K562 (cell line): ENCODE results near the gene HEPACAM. TPM values are rescaled to one million over a fixed set of nuclear protein-coding genes. Genes with fewer than 3 reads are reported as not detected.

ENCODE experiments used
- ATAC-seq: fragments of 200-7000 bp; cut with Tn5 transposase; 3 replicates; pipeline ENCODE4 v1.9.1; 2020; ENCODE audit warnings: moderate library complexity
- BruUV-seq: library from RNA; stranded (reverse); fragments of 400-500 nt; replicated peaks from 2 replicates; lab custom pipeline; 2021; lab: Mats Ljungman, UMichigan
- CTCF ChIA-PET: fragments of 300-600 bp; formaldehyde crosslinking; extraction: SDS; loops from one replicate; lab custom pipeline; 2021; ENCODE audit warnings: low intra/inter-chr PET ratio; lab: Yijun Ruan, JAX
- POLR2A ChIA-PET: fragments of 300-600, 350-650 bp; sonication (Branson Sonifier 250); formaldehyde crosslinking; extraction: SDS; loops from one replicate; lab custom pipeline; 2021; ENCODE audit warnings: antibody characterized with exemption, inconsistent platforms; lab: Yijun Ruan, JAX
- DNase-seq, 4 experiments: peaks; one replicate each; pipeline versions ENCODE4 v3.0.0 to v3.0.0-alpha.2; 2011 to 2018; ENCODE audit warnings: low spot score in 3 of 4, mixed read lengths in 3 of 4; ENCODE audit errors: extremely low read depth in 1 of 4
- FAIRE-seq: peaks from 2 replicates; lab custom pipeline; 2011; peaks lifted over from hg19 to GRCh38; lab: Jason Lieb, UNC
- H2AFZ ChIP-seq: 2 replicates; pipeline ENCODE4 v1.6.0; 2011; ENCODE audit warnings: low read depth, low read length, control low read depth, inconsistent platforms
- H3K27ac ChIP-seq: fragments of 200-600 bp; 3 replicates; pipeline ENCODE4 v1.8.0; 2011; ENCODE audit warnings: low read depth, mild to moderate bottlenecking, control low read depth, inconsistent platforms, low read length, moderate library complexity, mixed read lengths; ENCODE audit errors: extremely low read depth
- H3K27me3 ChIP-seq, 2 experiments: fragments of 300-600 bp in 1 of 2; 2 replicates in 1 of 2; 3 replicates in 1 of 2; pipeline versions ENCODE4 v1.6.0 to v1.8.0; 2011; ENCODE audit warnings: inconsistent platforms in 2 of 2, low read length in 2 of 2, mild to moderate bottlenecking in 1 of 2, mixed read lengths in 1 of 2, moderate library complexity in 1 of 2; ENCODE audit not compliant: control insufficient read depth in 2 of 2, insufficient read depth in 2 of 2
- H3K36me3 ChIP-seq: fragments of 300-600 bp; 3 replicates; pipeline ENCODE4 v1.8.0; 2011; ENCODE audit warnings: mild to moderate bottlenecking, low read length, inconsistent platforms; ENCODE audit not compliant: control insufficient read depth, insufficient read depth
- H3K4me1 ChIP-seq, 2 experiments: fragments of 200-600 bp in 1 of 2; replicated peaks in 1 of 2; 2 replicates in 1 of 2; 3 replicates in 1 of 2; pipeline versions ENCODE4 v1.5.1 to v1.8.0; 2011; ENCODE audit warnings: inconsistent platforms in 2 of 2, low read length in 2 of 2, mild to moderate bottlenecking in 1 of 2, mixed read lengths in 1 of 2, moderate library complexity in 1 of 2; ENCODE audit not compliant: control insufficient read depth in 2 of 2, insufficient read depth in 2 of 2
- H3K4me2 ChIP-seq: 2 replicates; pipeline ENCODE4 v1.6.1; 2011; ENCODE audit warnings: low read length, control low read depth, inconsistent platforms, mixed read lengths; ENCODE audit not compliant: insufficient read depth
- H3K4me3 ChIP-seq: fragments of 200-600 bp; sonication (generic), shearing (Covaris generic); 2 replicates; pipeline ENCODE4 v1.5.1; 2016; ENCODE audit warnings: control low read depth, inconsistent platforms
- H3K79me2 ChIP-seq: fragments of 200-600 bp; 3 replicates; pipeline ENCODE4 v1.8.0; 2011; ENCODE audit warnings: low read length, inconsistent platforms; ENCODE audit not compliant: control insufficient read depth, insufficient read depth
- H3K9ac ChIP-seq, 2 experiments: 2 replicates each; pipeline versions ENCODE4 v1.6.0 to v1.6.1; 2011; ENCODE audit warnings: low read depth in 2 of 2, low read length in 2 of 2, control low read depth in 1 of 2, inconsistent platforms in 1 of 2, mild to moderate bottlenecking in 1 of 2, mixed read lengths in 1 of 2; ENCODE audit not compliant: insufficient read depth in 1 of 2
- H3K9me1 ChIP-seq: one replicate; pipeline ENCODE4 v1.6.0; 2011; ENCODE audit warnings: inconsistent platforms, mild to moderate bottlenecking, low read length, moderate library complexity; ENCODE audit not compliant: control insufficient read depth, insufficient read depth
- H3K9me3 ChIP-seq: replicated peaks from 2 replicates; pipeline ENCODE4 v1.5.1; 2011; ENCODE audit warnings: low read depth, low read length, inconsistent platforms; ENCODE audit not compliant: control insufficient read depth, insufficient read depth
- H4K20me1 ChIP-seq: replicated peaks from 2 replicates; pipeline ENCODE4 v1.6.1; 2011; ENCODE audit warnings: low read length, inconsistent platforms, mixed read lengths; ENCODE audit not compliant: control insufficient read depth, insufficient read depth
- BRD4 ChIP-seq: fragments of 200-600 bp; sonication (generic); IDR thresholded peaks from 2 replicates; pipeline ENCODE4 v1.6.1; 2017; ENCODE audit warnings: inconsistent platforms
- DPF2 ChIP-seq: fragments of 450-650 bp; IDR thresholded peaks from 2 replicates; pipeline ENCODE4 v1.6.1; 2016
- GTF2E2 ChIP-seq: fragments of 200-800 bp; sonication (Bioruptor generic); IDR thresholded peaks from 2 replicates; pipeline ENCODE4 v1.6.1; 2016; ENCODE audit warnings: missing genetic modification characterization, missing compliant biosample characterization
- NFIC ChIP-seq: fragments of 450-650 bp; IDR thresholded peaks from 2 replicates; pipeline ENCODE4 v1.6.1; 2017; ENCODE audit warnings: mild to moderate bottlenecking, inconsistent platforms
- NFIX ChIP-seq: fragments of 250-450 bp; sonication (Bioruptor Pico); IDR thresholded peaks from 2 replicates; pipeline ENCODE4 v1.4.0; 2020; ENCODE audit warnings: low read depth, mild to moderate bottlenecking, moderate library complexity
- SRSF9 ChIP-seq: fragments of 200-400 bp; formaldehyde crosslinking; IDR thresholded peaks from 2 replicates; pipeline ENCODE4 v1.6.1; 2017; ENCODE audit warnings: low read depth, low read length, borderline replicate concordance
- ZC3H4 ChIP-seq: sonication (generic); formaldehyde crosslinking; IDR thresholded peaks from 2 replicates; pipeline ENCODE4 v1.9.0; 2021; ENCODE audit warnings: missing genetic modification reagents, borderline replicate concordance
- WGBS: fragments of 100-300 bp; shearing (Covaris generic); methylation state at CpG from one replicate; pipeline ENCODE4 v1.1.6; 2016; ENCODE audit warnings: low coverage, mixed read lengths; ENCODE audit not compliant: insufficient coverage; ENCODE audit errors: missing lambda C conversion rate; 5-methylcytosine and 5-hydroxymethylcytosine counted together
- in situ Hi-C: fragments of 300-500 bp; cut with MboI; formaldehyde crosslinking; loops from 4 replicates; pipeline ENCODE4 v1.15.0; 2018; ENCODE audit warnings: inconsistent platforms, mixed read lengths
- intact Hi-C: fragments of 100-400 bp; cut with micrococcal nuclease; formaldehyde crosslinking; loops from 2 replicates; pipeline ENCODE4 v1.14.2; 2022
- polyA plus RNA-seq, 8 experiments: library from polyadenylated mRNA; depleted of rRNA in 4 of 8; stranded (reverse) in 5 of 8; unstranded in 3 of 8; fragments of >200 nt; fragmentation: Nextera tagmentation in 2 of 8; fragmentation: Illumina TruSeq in 1 of 8; extraction: Ambion mirVana in 2 of 8; extraction: Trizol in 1 of 8; gene quantifications; 2 replicates each; pipeline versions ENCODE4 v1.2.1 to v1.2.3, GENCODE V29; 2011 to 2014; ENCODE audit warnings: inconsistent platforms in 1 of 8, missing spikeins in 1 of 8
- total RNA-seq, 7 experiments: library from RNA; depleted of rRNA in 6 of 7; stranded (reverse); fragments of >200 nt in 6 of 7; fragmentation: Illumina TruSeq in 2 of 7; extraction: Trizol in 2 of 7; gene quantifications; 2 replicates each; pipeline versions ENCODE4 v1.2.1 to v1.2.3, GENCODE V29; 2011 to 2021; ENCODE audit warnings: low replicate concordance in 1 of 7
- TF ChIP-seq, protein P1 (sequence below): sonication (generic); formaldehyde crosslinking; IDR thresholded peaks from 2 replicates; pipeline ENCODE4 v1.4.0; 2020; ENCODE audit warnings: mild to moderate bottlenecking, missing genetic modification reagents
- TF ChIP-seq, protein P2 (sequence below), 2 experiments: fragments of 450-650 bp; conservative IDR thresholded peaks; 2 replicates each; pipeline ENCODE4 v1.6.1; 2017; ENCODE audit warnings: mild to moderate bottlenecking in 2 of 2, moderate library complexity in 2 of 2
- TF ChIP-seq, protein P3 (sequence below): sonication (generic); formaldehyde crosslinking; IDR thresholded peaks from 2 replicates; pipeline ENCODE4 v1.8.0; 2023; ENCODE audit warnings: mild to moderate bottlenecking, missing genetic modification reagents

Gene HEPACAM
- total and polyA plus RNA-seq, 9 of the 15 experiments (the other 6 are each of a cell fraction or from before 2014, with no cell fraction given) = not detected

DNA sequence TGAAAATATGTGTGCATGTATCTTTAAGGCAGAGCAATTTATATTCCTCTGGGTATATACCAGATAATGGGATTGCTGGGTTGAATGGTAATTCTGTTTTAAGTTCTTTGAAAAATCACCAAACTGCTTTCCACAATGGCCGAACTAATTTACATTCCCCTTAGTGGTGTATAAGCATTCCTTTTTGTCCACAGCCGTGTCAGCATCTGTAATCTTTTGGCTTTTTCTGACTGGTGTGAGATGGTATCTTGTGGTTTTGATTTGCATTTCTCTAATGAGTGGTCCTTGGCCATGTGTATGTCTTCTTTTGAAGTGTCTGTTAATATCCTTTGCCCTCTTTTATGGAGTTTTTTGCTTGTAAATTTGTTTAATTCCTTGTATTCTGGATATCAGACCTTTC, 42.5 kb upstream of the HEPACAM start (continued):
- TF ChIP-seq, protein P1, sequence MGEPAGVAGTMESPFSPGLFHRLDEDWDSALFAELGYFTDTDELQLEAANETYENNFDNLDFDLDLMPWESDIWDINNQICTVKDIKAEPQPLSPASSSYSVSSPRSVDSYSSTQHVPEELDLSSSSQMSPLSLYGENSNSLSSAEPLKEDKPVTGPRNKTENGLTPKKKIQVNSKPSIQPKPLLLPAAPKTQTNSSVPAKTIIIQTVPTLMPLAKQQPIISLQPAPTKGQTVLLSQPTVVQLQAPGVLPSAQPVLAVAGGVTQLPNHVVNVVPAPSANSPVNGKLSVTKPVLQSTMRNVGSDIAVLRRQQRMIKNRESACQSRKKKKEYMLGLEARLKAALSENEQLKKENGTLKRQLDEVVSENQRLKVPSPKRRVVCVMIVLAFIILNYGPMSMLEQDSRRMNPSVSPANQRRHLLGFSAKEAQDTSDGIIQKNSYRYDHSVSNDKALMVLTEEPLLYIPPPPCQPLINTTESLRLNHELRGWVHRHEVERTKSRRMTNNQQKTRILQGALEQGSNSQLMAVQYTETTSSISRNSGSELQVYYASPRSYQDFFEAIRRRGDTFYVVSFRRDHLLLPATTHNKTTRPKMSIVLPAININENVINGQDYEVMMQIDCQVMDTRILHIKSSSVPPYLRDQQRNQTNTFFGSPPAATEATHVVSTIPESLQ (CRISPR knock-in tag) = no peak
- no peak for TF ChIP-seq GTF2E2 (tag)
- TF ChIP-seq ZC3H4 (CRISPR knock-in tag) = no peak
- TF ChIP-seq SRSF9 = no peak

DNA sequence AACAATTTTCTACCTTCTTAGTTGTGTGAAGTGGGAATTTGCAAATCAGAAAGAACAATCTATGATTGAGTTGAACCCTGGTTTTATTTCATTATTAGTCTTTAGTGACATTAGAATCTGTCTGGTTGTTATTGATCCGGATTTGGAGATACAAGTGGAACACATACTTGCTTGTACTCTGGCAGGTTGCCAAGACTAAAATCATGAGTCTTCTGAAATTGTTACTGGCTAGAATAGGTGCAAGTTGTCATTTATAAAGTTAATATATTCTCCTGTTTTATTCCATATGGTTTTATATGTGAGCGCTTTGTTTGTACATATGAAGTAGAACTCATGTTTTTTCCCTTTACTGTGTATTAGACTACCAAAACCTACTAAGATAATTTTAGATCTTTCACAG, 41.2 kb upstream of the HEPACAM start:
- Histone ChIP-seq H3K9me3 (no peaks in the 10 kb centered on the region), H3K27me3 (no peaks in the 10 kb centered on the region), H3K27ac (no peak overlapping the region), H3K79me2 (no peaks in the 10 kb centered on the region), H4K20me1 (no peaks in the 10 kb centered on the region), H2AFZ (no peak overlapping the region), H3K4me1 (no peaks in the 10 kb centered on the region), H3K9ac (no peak overlapping the region), H3K4me2 (no peak overlapping the region), H3K9me1 (no peaks in the 10 kb centered on the region), H3K36me3 (no peaks in the 10 kb centered on the region), H3K4me3 (no peak overlapping the region)
- in situ Hi-C loops (no loop called here), intact Hi-C loops (no loop called here)
- CTCF ChIA-PET = no interaction called here
- BruUV-seq = no TSS peak
- DNase-seq (no peak), ATAC-seq (no peak), FAIRE-seq (no peak)
- POLR2A ChIA-PET = no interaction called here
- WGBS = 67% methylated on average over 2 of the region's 2 CpGs
- TF ChIP-seq NFIC = peak; percentile 92
- TF ChIP-seq DPF2 = no peak
- TF ChIP-seq NFIX (CRISPR knock-in tag) = peak; percentile 88
- TF ChIP-seq BRD4 = no peak
- TF ChIP-seq, protein P2, sequence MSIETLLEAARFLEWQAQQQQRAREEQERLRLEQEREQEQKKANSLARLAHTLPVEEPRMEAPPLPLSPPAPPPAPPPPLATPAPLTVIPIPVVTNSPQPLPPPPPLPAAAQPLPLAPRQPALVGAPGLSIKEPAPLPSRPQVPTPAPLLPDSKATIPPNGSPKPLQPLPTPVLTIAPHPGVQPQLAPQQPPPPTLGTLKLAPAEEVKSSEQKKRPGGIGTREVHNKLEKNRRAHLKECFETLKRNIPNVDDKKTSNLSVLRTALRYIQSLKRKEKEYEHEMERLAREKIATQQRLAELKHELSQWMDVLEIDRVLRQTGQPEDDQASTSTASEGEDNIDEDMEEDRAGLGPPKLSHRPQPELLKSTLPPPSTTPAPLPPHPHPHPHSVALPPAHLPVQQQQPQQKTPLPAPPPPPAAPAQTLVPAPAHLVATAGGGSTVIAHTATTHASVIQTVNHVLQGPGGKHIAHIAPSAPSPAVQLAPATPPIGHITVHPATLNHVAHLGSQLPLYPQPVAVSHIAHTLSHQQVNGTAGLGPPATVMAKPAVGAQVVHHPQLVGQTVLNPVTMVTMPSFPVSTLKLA (conservative IDR thresholded peaks at IDR 0.05) = no peak
- TF ChIP-seq, protein P3, sequence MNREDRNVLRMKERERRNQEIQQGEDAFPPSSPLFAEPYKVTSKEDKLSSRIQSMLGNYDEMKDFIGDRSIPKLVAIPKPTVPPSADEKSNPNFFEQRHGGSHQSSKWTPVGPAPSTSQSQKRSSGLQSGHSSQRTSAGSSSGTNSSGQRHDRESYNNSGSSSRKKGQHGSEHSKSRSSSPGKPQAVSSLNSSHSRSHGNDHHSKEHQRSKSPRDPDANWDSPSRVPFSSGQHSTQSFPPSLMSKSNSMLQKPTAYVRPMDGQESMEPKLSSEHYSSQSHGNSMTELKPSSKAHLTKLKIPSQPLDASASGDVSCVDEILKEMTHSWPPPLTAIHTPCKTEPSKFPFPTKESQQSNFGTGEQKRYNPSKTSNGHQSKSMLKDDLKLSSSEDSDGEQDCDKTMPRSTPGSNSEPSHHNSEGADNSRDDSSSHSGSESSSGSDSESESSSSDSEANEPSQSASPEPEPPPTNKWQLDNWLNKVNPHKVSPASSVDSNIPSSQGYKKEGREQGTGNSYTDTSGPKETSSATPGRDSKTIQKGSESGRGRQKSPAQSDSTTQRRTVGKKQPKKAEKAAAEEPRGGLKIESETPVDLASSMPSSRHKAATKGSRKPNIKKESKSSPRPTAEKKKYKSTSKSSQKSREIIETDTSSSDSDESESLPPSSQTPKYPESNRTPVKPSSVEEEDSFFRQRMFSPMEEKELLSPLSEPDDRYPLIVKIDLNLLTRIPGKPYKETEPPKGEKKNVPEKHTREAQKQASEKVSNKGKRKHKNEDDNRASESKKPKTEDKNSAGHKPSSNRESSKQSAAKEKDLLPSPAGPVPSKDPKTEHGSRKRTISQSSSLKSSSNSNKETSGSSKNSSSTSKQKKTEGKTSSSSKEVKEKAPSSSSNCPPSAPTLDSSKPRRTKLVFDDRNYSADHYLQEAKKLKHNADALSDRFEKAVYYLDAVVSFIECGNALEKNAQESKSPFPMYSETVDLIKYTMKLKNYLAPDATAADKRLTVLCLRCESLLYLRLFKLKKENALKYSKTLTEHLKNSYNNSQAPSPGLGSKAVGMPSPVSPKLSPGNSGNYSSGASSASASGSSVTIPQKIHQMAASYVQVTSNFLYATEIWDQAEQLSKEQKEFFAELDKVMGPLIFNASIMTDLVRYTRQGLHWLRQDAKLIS (CRISPR knock-in tag) = no peak
